ENCODE measurements around the gene KCNJ14.

DNA sequence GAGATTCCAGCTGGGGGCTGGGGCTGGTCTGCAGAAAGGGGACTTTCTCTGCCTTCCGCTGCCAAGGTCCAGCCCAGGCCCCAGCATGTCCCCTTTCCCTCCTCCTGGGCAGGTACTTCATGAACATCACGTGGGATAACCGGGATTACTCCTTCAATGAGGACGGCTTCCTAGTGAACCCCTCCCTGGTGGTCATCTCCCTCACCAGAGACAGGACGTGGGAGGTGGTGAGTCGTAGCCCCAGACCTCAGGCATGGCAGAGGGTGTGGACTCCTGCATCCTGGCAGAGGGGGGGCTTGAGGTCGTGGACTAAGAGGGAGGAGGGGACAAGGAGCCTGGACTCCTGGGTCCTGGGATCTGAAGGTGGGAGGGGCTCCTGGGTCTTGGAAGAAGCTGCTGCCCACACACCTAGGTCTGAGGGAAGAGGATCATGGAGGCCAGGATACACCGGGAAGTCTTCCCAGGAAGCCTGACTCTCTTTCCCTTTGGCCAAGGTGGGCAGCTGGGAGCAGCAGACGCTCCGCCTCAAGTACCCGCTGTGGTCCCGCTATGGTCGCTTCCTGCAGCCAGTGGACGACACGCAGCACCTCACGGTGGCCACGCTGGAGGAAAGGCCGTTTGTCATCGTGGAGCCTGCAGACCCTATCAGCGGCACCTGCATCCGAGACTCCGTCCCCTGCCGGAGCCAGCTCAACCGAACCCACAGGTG is 41.3 kb upstream of the KCNJ14 start:
- no peak for TF ChIP-seq CTCF (IDR thresholded peaks at IDR 0.05)
- TF ChIP-seq EP300 (IDR thresholded peaks at IDR 0.05) = no peak
- TF ChIP-seq POLR2AphosphoS5 (IDR thresholded peaks at IDR 0.05) = no peak

Measured in gastroesophageal sphincter (tissue), 3 donors.